ENCODE data around the gene FALEC. TPM values are rescaled to one million over a fixed set of nuclear protein-coding genes. Genes with fewer than 3 reads are reported as not detected.

FALEC gene
- total RNA-seq, 1 donor from 2014 or later: not detected

- no peak for DNase-seq (ENCODE audit: low read depth)
- H3K4me3 ChIP-seq (ENCODE audit: low read depth, low read length): no peak overlapping the region
- no peak for TF ChIP-seq CTCF (conservative IDR thresholded peaks at IDR 0.05; ENCODE audit: low read depth, low read length)
Observed at GRCh38 chr1:150511985-150512660, 3.4 kb upstream of the FALEC start.

- no peak for TF ChIP-seq CTCF (conservative IDR thresholded peaks at IDR 0.05; ENCODE audit: low read depth, low read length)
- DNase-seq (ENCODE audit: low read depth): no peak
Observed at GRCh38 chr1:150512846-150513245, 2.7 kb upstream of the FALEC start.

GRCh38 chr1:150513351-150513791, 2.2 kb upstream of the FALEC start:
- DNase-seq (ENCODE audit: low read depth): no peak
- TF ChIP-seq CTCF (conservative IDR thresholded peaks at IDR 0.05; ENCODE audit: low read depth, low read length): no peak
- no peak overlapping the region for H3K4me3 ChIP-seq (ENCODE audit: low read depth, low read length)

More at GRCh38 chr1:150512846-150513245, 2.7 kb upstream of the FALEC start:
- no peak overlapping the region for H3K4me3 ChIP-seq (ENCODE audit: low read depth, low read length)

GRCh38 chr1:150514260-150514659, 1.3 kb upstream of the FALEC start:
- no peak overlapping the region for H3K4me3 ChIP-seq (ENCODE audit: low read depth, low read length)
- no peak for TF ChIP-seq CTCF (conservative IDR thresholded peaks at IDR 0.05; ENCODE audit: low read depth, low read length)
- no peak for DNase-seq (ENCODE audit: low read depth)

GRCh38 chr1:150514913-150515327, 632 bp upstream of the FALEC start:
- H3K4me3 ChIP-seq (ENCODE audit: low read depth, low read length): peak overlapping the region; percentile 72
- TF ChIP-seq CTCF (conservative IDR thresholded peaks at IDR 0.05; ENCODE audit: low read depth, low read length): no peak
- DNase-seq (ENCODE audit: low read depth): no peak

GRCh38 chr1:150516050-150516591, 569 bp downstream of the FALEC start:
- peak; percentile 3 for TF ChIP-seq CTCF (conservative IDR thresholded peaks at IDR 0.05; ENCODE audit: low read depth, low read length)
- no peak for DNase-seq (ENCODE audit: low read depth)
- peak overlapping the region; percentile 72 for H3K4me3 ChIP-seq (ENCODE audit: low read depth, low read length)

GRCh38 chr1:150516616-150517015, 1.1 kb downstream of the FALEC start:
- no peak for DNase-seq (ENCODE audit: low read depth)
- no peak for TF ChIP-seq CTCF (conservative IDR thresholded peaks at IDR 0.05; ENCODE audit: low read depth, low read length)
- peak overlapping the region; percentile 72 for H3K4me3 ChIP-seq (ENCODE audit: low read depth, low read length)
